BE2C (cell line): ENCODE results near the gene ZNF665. TPM values are rescaled to one million over a fixed set of nuclear protein-coding genes. Genes with fewer than 3 reads are reported as not detected.
"Not testable (repeated sequence)": the region's sequence is repeated elsewhere in the genome, so short reads cannot be mapped to it uniquely, and the experiment has no call there.

Experiments
- DNase-seq: peaks from one replicate; pipeline ENCODE4 v3.0.0-alpha.2; 2020
- H3K27me3 ChIP-seq: fragments of 250-450 bp; sonication (Bioruptor Pico); 2 replicates; pipeline ENCODE4 v1.5.1; 2020; ENCODE audit warnings: mild to moderate bottlenecking
- H3K36me3 ChIP-seq: fragments of 250-450 bp; sonication (Bioruptor Pico); 2 replicates; pipeline ENCODE4 v1.5.1; 2020; ENCODE audit warnings: mild to moderate bottlenecking
- H3K4me1 ChIP-seq: fragments of 250-450 bp; sonication (Bioruptor Pico); 2 replicates; pipeline ENCODE4 v1.5.1; 2020
- H3K4me3 ChIP-seq: 2 replicates; pipeline ENCODE4 v1.5.1; 2011; ENCODE audit warnings: low read depth, low read length
- H3K9me3 ChIP-seq: fragments of 250-450 bp; sonication (Bioruptor Pico); 2 replicates; pipeline ENCODE4 v1.5.1; 2020
- CTCF ChIP-seq: IDR thresholded peaks from 2 replicates; pipeline ENCODE4 v1.5.1; 2012; ENCODE audit warnings: mild to moderate bottlenecking, low read depth, low read length
- polyA plus RNA-seq: library from polyadenylated mRNA; unstranded; fragments of >200 nt; gene quantifications from one replicate; pipeline ENCODE4 v1.2.1, GENCODE V29; 2012; ENCODE audit warnings: low read depth, missing spikeins; ENCODE audit not compliant: insufficient read length, insufficient read depth

ZNF665 gene
- 0.22 TPM for polyA plus RNA-seq

- Histone ChIP-seq H3K36me3 (no peaks in the 10 kb centered on the region), H3K4me3 (peak within 1 kb of the TSS; percentile 64), H3K27me3 (no peaks in the 10 kb centered on the region), H3K4me1 (no peaks in the 10 kb centered on the region), H3K9me3 (no peaks in the 10 kb centered on the region; the same call in 1 of the 2 replicates)
- TF ChIP-seq CTCF, result no peak
- DNase-seq, result peak; percentile 82
Observed at GRCh38 chr19:53192771-53193534, at the start of gene ZNF665. TSS of gene ZNF665 (minus strand) at chr19:53193358. CDS start at chr19:53182898, 10,460 bp downstream.

- H3K4me3 ChIP-seq, result no peak overlapping the region
- TF ChIP-seq CTCF, result no peak
- no peak for DNase-seq
- H3K36me3 ChIP-seq, result peaks cover 17% of the 10 kb centered on the region
- H3K4me1 ChIP-seq, result no peaks in the 10 kb centered on the region
- H3K27me3 ChIP-seq, result no peaks in the 10 kb centered on the region
- peaks cover 2% of the 10 kb centered on the region for H3K9me3 ChIP-seq
Observed at GRCh38 chr19:53237114-53237777, 44.1 kb upstream of the ZNF665 start.

DNA sequence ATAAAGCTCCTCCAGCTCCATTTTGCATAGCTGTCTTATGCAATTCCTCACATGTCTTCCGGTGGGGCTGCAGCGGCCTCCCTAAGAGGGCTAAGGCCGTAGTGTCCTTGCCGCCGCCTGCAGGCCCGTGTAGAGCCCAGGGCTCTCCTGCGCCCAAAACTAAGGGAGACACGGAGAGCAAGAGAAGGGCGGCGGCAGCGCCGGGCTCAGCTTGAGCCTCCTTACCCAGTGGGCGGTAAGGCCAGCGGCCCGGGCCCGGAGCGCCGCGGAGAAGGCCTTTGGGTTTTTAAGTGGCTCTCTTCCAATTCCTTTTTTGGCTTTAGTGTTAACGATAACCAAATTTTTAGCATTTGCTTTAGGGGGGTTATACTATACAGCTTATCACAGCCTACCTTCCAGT, 31.4 kb upstream of the ZNF665 start:
- Histone ChIP-seq H3K4me3 (no peak overlapping the region), H3K36me3 (no peaks in the 10 kb centered on the region), H3K9me3 (peaks cover 3% of the 10 kb centered on the region; the same call in 1 of the 2 replicates), H3K27me3 (no peaks in the 10 kb centered on the region), H3K4me1 (no peaks in the 10 kb centered on the region)
- no peak for TF ChIP-seq CTCF
- DNase-seq, result no peak

- not testable (repeated sequence) for H3K9me3 ChIP-seq, H3K27me3 ChIP-seq, DNase-seq
Observed at GRCh38 chr19:53222716-53223115, 29.6 kb upstream of the ZNF665 start.

DNA sequence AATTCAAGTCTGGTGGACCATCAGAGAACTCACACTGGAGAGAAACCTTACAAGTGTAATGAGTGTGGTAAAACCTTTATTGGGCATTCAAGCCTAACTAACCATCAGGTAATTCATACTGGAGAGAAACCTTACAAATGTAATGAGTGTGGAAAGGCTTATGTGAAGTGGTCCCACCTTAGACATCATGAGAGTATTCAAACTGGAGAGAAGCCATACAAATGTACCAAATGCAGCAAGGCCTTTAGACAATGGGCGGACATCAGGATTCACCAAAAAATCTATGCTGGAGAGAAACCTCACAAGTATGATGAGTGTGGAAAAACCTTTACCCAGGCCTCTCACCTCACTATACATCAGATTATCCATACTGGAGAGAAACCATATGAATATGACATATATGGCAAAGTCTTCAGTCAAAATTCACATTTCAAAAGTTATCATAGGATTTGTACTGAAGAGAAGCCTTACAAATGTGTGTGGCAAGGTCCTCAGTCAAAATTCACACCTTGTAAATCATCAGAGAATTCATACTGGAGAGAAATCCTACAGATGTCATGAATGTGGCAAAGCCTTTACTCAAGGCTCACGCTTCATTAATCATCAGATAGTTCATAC, 19.7 kb upstream of the ZNF665 start:
- Histone ChIP-seq H3K4me3 (no peak overlapping the region), H3K9me3 (no peaks in the 10 kb centered on the region; the same call in 1 of the 2 replicates), H3K36me3 (no peaks in the 10 kb centered on the region)

More at GRCh38 chr19:53222716-53223115, 29.6 kb upstream of the ZNF665 start:
- H3K4me1 ChIP-seq, H3K4me3 ChIP-seq, H3K36me3 ChIP-seq: not testable (repeated sequence)

GRCh38 chr19:53211554-53211953, 18.4 kb upstream of the ZNF665 start:
- not testable (repeated sequence) for H3K4me3 ChIP-seq, DNase-seq, H3K36me3 ChIP-seq, H3K4me1 ChIP-seq, H3K27me3 ChIP-seq, H3K9me3 ChIP-seq

More for the DNA sequence above, 19.7 kb upstream of the ZNF665 start:
- no peak for TF ChIP-seq CTCF
- H3K4me1 ChIP-seq, result no peaks in the 10 kb centered on the region
- H3K27me3 ChIP-seq, result no peaks in the 10 kb centered on the region
- no peak for DNase-seq
